IgD-negative memory B cell (primary cell): ENCODE data around the gene PEG3. TPM values are rescaled to one million over a fixed set of nuclear protein-coding genes. Genes with fewer than 3 reads are reported as not detected.
"Not testable (repeated sequence)": the region's sequence is repeated elsewhere in the genome, so short reads cannot be mapped to it uniquely, and the experiment has no call there.

Experiments
- H3K27ac Mint-ChIP-seq, 3 donors: one replicate each; pipeline ENCODE4 v1.8.0; 2020 to 2022; ENCODE audit warnings: mild to moderate bottlenecking in 3 of 3, mixed read lengths in 3 of 3, moderate library complexity in 1 of 3
- H3K27me3 Mint-ChIP-seq: one replicate; pipeline ENCODE4 v1.8.0; 2021; ENCODE audit warnings: mixed read lengths
- H3K36me3 Mint-ChIP-seq: one replicate; pipeline ENCODE4 v1.8.0; 2020; ENCODE audit warnings: mild to moderate bottlenecking, mixed read lengths
- H3K4me1 Mint-ChIP-seq, 3 donors: one replicate each; pipeline ENCODE4 v1.8.0; 2020 to 2022; ENCODE audit warnings: mixed read lengths in 3 of 3, mild to moderate bottlenecking in 1 of 3
- H3K4me3 Mint-ChIP-seq, 4 donors: one replicate each; pipeline ENCODE4 v1.8.0; 2020 to 2022; ENCODE audit warnings: mild to moderate bottlenecking in 4 of 4, mixed read lengths in 4 of 4, moderate library complexity in 3 of 4
- H3K9me3 Mint-ChIP-seq, 3 donors: one replicate each; pipeline ENCODE4 v1.8.0; 2020 to 2021; ENCODE audit warnings: mixed read lengths in 3 of 3, mild to moderate bottlenecking in 1 of 3
- polyA plus RNA-seq: library from polyadenylated mRNA; unstranded; fragments of 300-500 nt; fragmentation: Illumina TruSeq; gene quantifications from one replicate; pipeline ENCODE4 v1.2.3, GENCODE V29; 2021

PEG3 gene
- not detected for polyA plus RNA-seq

DNA sequence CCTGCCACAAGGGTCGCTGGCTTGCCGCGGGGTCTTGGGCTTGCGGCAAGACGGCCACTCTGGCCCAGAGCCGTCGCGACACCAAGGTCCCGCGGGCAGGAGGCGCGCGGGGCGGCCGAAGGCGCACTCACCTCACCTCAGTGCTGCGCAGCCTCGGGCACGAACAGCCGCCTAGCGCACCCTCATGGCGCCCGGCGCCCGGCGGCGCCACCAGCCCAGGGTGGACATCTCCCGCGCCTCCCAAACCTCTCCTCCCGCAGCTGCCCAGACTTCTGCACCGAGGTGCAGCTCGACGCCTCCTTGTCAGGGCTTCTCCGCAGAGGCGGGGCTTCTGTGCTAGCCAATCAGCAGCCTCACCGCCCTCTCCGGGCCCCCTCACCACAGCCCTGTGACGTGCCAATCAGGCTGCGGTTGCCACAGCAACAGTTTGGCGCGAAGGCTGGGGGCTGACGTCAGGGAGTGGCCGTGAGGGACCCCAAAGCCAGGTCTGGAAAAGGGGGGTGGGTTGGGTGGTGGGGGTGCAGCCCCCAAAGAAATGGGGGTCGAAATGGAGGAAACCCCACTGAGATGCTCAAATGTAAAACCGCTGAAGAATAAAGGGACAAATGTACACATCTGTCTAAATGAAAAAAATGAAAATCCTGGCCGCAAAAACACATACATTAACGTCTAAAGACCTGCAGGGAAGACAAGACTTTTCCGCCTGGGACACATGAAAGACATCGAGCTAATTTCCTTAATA lies at the start of gene PEG3, which contains the start of gene ZIM2:
Gene PEG3, minus strand, starts transcription at position 276 of the 742 bp plus-strand sequence. CDS start 16,071 bp downstream, outside the sequence.
Gene ZIM2, minus strand, starts transcription at position 276 of the 742 bp plus-strand sequence. CDS start 16,449 bp downstream, outside the sequence.
- Mint-ChIP-seq H3K4me3 (peak within 1 kb of the TSS in 1 of 4 donors; percentile 70), H3K9me3 (peaks cover 7 to 20% (median 17%) of the 10 kb centered on the region in 3 donors), H3K27ac (peak within 1 kb of the TSS in 2 of 3 donors; percentile 56 to 73), H3K4me1 (no peaks in the 10 kb centered on the region), H3K27me3 (peaks cover 7% of the 10 kb centered on the region), H3K36me3 (no peaks in the 10 kb centered on the region)

DNA sequence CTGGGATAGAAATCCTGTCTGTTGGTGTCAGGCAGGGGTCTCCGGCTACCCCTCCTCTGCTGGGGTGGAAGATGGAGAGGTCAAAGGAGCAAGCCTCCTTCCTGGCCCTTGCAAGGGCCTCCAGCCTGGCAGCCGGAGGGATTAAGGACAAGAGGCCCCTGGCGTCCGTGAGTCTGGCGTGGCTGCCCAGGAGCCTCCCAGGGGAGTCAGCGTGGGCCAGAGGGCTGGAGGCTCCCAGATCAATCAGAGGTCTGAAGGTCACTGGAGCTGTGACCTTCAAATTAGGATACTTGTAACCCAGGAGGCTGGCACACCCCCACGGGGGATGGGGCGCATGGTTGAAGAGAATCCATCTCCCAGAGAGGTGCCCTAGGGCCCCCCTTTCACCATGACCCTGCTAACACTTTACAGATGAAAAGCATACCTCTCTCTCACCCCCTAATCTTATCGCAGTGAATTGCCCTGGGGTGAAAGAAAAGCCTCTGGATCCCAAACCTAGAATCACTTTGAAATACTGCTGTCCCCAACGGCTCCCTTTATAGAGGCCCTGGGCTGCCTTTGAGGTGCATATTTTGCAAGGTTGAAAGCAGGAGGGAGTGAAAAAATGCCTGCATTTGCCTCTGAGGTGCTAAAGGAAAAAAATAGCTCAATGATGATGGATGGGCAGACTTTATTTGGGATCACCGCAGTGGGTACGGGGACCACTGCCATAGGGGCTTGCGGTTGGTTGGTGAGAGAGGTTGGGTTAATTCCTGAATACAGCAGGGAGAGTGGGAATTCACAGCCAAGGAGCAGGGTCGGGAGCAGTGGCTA lies 44.9 kb upstream of the PEG3 start:
- no peaks in the 10 kb centered on the region for H3K4me1 Mint-ChIP-seq
- H3K27ac Mint-ChIP-seq = peak overlapping the region in 1 of 3 donors; percentile 72
- H3K36me3 Mint-ChIP-seq = peaks cover 4% of the 10 kb centered on the region
- peaks cover 1% of the 10 kb centered on the region for H3K27me3 Mint-ChIP-seq
- H3K4me3 Mint-ChIP-seq = no peak overlapping the region
- peaks cover 18 to 42% (median 25%) of the 10 kb centered on the region in 3 donors for H3K9me3 Mint-ChIP-seq

DNA sequence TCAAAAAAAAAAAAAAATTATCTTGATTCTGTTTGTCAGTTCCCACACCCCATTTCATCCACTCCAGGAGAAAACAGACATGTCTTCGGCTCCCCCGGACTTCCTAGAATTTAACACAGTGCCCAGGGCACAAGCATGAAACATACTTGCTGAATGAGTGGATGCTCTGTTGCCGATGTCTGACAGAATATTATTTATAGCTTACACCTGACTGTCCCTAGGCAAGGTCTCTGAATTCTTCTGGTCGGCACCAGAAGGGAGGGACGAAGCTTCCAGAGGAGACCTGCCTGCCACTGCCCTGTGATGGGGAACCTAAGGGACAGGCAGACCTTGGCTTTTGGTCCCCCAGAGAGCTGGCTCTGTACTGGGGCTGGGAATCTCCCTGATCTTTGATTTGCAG lies 43.9 kb upstream of the PEG3 start:
- Mint-ChIP-seq H3K4me1 (no peaks in the 10 kb centered on the region), H3K27me3 (peaks cover 1% of the 10 kb centered on the region), H3K36me3 (peaks cover 4% of the 10 kb centered on the region), H3K9me3 (peaks cover 17 to 39% (median 25%) of the 10 kb centered on the region in 3 donors), H3K4me3 (no peak overlapping the region), H3K27ac (no peak overlapping the region)

DNA sequence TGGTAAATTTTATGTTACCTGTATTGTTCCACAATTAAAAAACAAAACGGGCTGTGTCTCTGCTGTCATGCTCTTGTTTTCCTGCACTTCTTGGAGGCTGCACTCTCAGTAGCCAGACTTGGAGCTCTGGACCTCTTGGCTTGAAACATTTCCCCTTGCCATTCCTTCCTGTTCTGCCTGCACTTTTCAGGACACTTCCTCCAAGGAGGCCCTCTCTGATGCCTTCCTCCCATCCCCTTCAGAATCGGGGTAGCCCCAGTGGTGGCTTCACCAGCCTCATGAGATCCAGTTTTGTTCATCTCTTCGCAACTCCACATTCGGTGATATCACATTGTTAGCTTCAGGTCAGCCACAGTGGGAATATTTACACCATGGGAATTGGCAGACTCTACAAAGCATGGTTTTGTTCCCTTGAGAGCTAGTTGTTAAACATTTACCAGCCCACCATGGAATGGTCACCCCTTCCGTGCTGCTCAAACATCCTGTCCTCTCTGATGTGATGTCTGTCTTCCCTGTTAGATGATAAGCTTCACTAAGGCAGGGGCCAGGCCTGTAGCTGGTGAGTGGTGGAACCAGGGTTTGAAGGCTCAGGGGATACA lies 40.2 kb upstream of the PEG3 start:
- Mint-ChIP-seq H3K27ac (peak overlapping the region in 1 of 3 donors; percentile 86), H3K36me3 (peaks cover 1% of the 10 kb centered on the region), H3K4me1 (no peaks in the 10 kb centered on the region), H3K27me3 (no peaks in the 10 kb centered on the region), H3K9me3 (peaks cover 6 to 22% (median 8%) of the 10 kb centered on the region in 3 donors), H3K4me3 (no peak overlapping the region)

DNA sequence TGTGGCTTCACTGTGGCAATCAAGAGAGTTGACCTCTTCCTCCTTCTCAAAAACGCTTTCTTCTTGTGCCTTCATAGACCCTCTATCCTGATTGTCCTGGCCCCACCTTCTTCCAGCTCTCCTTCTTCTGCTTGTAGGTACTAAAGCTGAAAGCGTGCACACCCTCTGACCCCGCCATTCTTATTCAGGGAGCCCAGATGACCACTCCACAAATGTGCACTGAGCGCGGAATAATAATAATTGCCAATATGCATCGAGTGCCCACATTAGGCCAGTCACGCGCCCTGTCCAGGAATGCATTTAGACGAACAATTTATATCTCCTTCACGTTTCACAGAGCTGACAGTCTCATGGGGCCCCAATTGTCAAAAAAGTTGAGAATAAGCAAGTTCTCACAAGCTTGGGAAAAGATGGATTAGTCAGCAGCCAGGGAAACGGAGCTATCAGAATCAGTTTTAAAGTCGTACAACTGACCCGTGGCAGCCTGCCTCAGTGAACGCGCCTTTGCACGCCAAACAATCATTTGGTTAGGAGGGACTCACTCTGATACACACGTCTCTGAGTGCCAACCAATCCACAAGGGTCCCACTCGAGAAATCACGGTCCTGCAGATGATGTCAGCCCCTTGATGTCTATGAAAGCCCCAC lies 36.7 kb upstream of the PEG3 start:
- H3K27ac Mint-ChIP-seq = no peak overlapping the region
- no peak overlapping the region for H3K4me3 Mint-ChIP-seq

DNA sequence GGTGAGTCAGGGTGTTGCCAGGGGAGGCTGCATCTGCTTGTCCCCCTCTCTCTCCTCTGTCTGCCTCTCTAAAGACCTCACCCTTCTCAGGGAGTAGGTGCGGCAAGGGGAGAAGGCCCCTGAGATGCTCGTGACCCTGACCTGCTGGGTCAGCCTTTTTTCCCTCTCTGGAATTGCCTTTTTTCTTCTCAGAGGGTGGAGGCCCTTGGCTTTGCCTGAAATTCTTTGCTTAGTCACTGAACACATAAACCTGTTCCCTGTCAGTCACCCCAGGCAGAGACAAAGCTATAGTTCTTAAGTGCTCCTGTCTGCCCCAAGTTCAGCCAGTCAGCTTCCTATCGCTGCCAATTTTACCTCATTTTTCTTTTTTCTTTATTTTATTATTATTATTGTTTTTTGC lies 35.2 kb upstream of the PEG3 start:
- H3K36me3 Mint-ChIP-seq = peaks cover 3% of the 10 kb centered on the region
- no peak overlapping the region for H3K27ac Mint-ChIP-seq
- H3K27me3 Mint-ChIP-seq = no peaks in the 10 kb centered on the region
- H3K4me3 Mint-ChIP-seq = no peak overlapping the region
- H3K4me1 Mint-ChIP-seq = no peaks in the 10 kb centered on the region
- H3K9me3 Mint-ChIP-seq = peaks cover 17 to 32% (median 18%) of the 10 kb centered on the region in 3 donors

More for the DNA sequence above, 36.7 kb upstream of the PEG3 start:
- Mint-ChIP-seq H3K9me3 (peaks cover 14 to 25% (median 16%) of the 10 kb centered on the region in 3 donors), H3K27me3 (no peaks in the 10 kb centered on the region), H3K4me1 (no peaks in the 10 kb centered on the region), H3K36me3 (peaks cover 3% of the 10 kb centered on the region)

DNA sequence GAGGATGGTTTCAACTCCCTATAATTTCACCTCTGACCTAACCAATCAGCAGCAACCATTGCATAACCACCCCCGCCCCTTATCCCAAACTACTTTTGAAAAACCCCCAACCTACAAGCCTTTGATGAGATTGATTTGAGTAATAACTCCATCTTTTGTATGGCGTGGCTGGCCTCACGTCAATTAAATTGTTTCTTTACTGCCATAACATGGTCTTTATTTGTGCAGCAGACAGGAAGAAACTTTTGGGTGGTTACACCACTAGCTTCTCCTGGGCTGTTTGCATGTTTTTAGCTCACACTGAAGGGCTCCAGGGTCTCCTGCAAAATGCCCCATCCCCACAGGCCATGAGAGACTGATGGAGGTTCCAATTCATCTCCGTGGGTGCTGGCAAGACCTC lies 34.0 kb upstream of the PEG3 start:
- Mint-ChIP-seq H3K4me3 (no peak overlapping the region), H3K4me1 (no peaks in the 10 kb centered on the region), H3K27ac (no peak overlapping the region)

DNA sequence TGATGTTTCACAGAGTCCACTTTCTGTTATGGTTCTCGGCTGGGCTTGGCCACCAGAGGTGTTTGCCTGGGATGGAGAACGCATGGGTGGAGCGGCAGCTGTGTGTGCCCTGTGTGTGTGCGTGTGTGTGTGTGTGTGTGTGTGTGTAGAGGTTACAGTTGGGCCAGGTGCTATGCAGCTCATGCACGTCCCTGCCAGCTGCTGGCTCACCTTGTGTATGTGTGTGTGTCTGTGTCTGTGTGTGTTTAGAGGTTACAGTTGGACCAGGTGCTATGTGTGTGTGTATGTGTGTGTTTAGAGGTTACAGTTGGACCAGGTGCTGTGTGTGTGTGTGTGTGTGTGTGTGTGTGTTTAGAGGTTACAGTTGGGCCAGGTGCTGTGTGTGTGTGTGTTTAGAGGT lies 33.0 kb upstream of the PEG3 start:
- no peaks in the 10 kb centered on the region for H3K4me1 Mint-ChIP-seq
- H3K9me3 Mint-ChIP-seq = peaks cover 20 to 38% (median 20%) of the 10 kb centered on the region in 3 donors
- H3K4me3 Mint-ChIP-seq = no peak overlapping the region
- H3K27ac Mint-ChIP-seq = no peak overlapping the region
- no peaks in the 10 kb centered on the region for H3K27me3 Mint-ChIP-seq
- H3K36me3 Mint-ChIP-seq = peaks cover 3% of the 10 kb centered on the region

More for the DNA sequence above, 34.0 kb upstream of the PEG3 start:
- no peaks in the 10 kb centered on the region for H3K27me3 Mint-ChIP-seq
- peaks cover 20 to 38% (median 20%) of the 10 kb centered on the region in 3 donors for H3K9me3 Mint-ChIP-seq
- H3K36me3 Mint-ChIP-seq = peaks cover 3% of the 10 kb centered on the region

DNA sequence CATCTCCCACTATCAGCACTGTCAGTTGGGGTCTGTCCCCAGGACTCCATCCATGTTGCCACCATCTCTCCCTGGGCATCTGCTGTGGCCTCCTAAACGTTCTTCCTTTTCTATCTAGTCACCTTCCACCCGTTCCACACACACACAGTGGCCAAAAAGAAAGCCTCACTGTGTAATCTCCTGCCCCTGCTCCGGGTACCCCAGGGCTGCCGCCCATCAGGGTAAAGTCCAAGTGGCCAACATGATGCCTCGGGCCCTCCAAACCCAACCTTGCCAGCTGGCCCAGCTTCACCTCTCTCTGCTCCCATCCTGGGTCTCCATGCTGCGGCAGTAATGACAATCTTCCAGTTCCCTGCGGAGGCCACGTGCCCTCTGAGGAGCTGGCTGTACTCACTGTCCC lies 29.4 kb upstream of the PEG3 start:
- peaks cover 3% of the 10 kb centered on the region for H3K36me3 Mint-ChIP-seq
- H3K9me3 Mint-ChIP-seq = peaks cover 13 to 41% (median 19%) of the 10 kb centered on the region in 3 donors
- no peaks in the 10 kb centered on the region for H3K4me1 Mint-ChIP-seq
- H3K4me3 Mint-ChIP-seq = no peak overlapping the region
- no peaks in the 10 kb centered on the region for H3K27me3 Mint-ChIP-seq
- H3K27ac Mint-ChIP-seq = no peak overlapping the region

DNA sequence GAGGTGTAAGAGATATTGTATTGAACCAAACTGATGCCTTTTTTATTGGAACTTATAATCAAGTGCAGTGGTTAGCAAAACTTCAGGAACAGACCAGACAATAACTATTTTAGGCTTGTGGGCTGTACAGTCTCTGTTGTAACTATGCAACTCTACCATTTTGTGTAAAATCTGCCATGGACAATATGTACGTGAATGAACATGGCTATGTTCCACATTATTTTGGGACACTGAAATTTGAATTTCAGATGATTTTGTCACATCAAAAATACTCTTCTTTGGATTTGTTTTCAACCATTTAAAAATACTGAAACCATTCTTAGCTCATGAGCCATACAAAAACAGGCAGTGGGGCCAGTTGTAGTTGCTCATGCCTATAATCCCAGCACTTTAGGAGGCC lies 27.9 kb upstream of the PEG3 start:
- Mint-ChIP-seq H3K27me3 (no peaks in the 10 kb centered on the region), H3K36me3 (peaks cover 3% of the 10 kb centered on the region), H3K27ac (no peak overlapping the region), H3K4me3 (no peak overlapping the region), H3K9me3 (peaks cover 19 to 36% (median 19%) of the 10 kb centered on the region in 3 donors), H3K4me1 (no peaks in the 10 kb centered on the region)

DNA sequence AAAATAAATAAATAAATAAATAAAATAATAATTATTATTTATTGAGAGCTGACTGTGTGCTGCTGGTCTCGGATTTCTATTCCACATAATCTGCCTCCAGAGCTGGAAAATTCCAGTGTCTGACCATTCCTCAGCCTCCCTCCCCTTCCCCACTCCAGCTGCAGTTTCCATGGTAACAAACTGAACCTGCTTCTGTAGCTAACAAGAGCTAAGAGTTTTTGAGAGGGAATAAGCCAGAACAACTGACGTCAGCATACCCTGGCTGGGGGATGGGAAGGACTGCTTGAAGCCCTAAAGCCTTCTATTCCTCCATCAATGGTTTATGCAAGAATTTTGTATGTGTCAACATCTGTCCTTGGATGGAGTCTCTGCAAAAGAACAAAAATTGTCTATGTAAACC lies 26.0 kb upstream of the PEG3 start:
- Mint-ChIP-seq H3K9me3 (peaks cover 14 to 39% (median 14%) of the 10 kb centered on the region in 3 donors), H3K36me3 (no peaks in the 10 kb centered on the region), H3K4me1 (no peaks in the 10 kb centered on the region), H3K27me3 (no peaks in the 10 kb centered on the region), H3K4me3 (no peak overlapping the region), H3K27ac (no peak overlapping the region)

DNA sequence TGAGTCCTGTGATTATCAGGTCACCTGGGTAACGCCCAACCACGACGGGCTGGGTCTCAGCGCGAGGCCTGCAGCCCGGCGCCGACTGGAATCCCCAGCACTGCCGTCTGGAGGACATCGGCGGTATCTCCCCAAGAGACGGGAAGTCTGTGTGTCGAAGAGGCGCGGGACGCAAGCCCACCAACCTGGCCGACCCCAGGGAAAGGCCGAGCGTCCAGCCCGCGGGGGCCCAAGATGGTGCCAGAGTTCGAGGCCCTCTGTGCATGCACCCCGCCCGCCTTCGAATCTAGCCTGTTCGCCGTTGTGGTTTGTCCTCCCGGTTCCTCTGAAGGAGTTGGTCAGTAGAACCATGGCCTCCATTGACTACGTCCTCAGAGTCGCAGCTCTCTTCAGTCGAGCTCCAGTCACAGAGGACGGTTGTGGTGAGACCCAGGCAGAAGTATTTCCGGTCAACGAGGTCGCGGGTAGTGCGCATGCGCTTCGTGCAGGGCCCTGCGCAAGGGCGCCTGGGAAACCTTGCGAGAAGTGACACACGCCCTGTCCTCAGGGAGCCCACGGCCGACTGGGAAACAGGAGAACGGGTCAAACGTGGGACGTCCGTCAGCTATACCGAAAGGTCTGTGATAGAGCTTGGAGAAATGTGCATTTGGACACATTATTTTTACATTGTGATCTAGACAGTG lies 24.1 kb upstream of the PEG3 start:
- Mint-ChIP-seq H3K36me3 (no peaks in the 10 kb centered on the region), H3K27me3 (no peaks in the 10 kb centered on the region), H3K4me3 (no peak overlapping the region), H3K27ac (no peak overlapping the region), H3K4me1 (no peaks in the 10 kb centered on the region), H3K9me3 (peaks cover 7 to 30% (median 13%) of the 10 kb centered on the region in 3 donors)

DNA sequence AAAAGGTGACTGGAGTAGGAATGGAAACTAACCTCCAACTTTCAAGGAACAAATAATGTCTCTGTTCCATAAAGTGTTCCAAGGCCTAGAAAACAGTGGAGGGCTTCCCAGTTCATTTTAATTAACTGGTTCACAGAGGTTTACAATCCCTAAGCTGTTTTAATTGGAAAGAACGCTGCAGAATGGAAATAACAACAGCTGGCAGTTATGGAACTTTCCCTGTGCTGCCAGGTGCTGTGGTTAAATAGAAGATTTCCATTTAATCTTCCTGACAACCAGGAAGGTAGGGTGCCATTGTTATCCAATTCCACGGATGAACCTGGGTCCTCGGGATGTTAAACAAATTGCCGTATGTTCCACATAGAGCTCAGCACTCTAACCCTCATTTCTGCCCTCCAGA lies 22.2 kb upstream of the PEG3 start:
- Mint-ChIP-seq H3K36me3 (no peaks in the 10 kb centered on the region), H3K4me1 (no peaks in the 10 kb centered on the region), H3K27ac (no peak overlapping the region), H3K4me3 (no peak overlapping the region), H3K27me3 (no peaks in the 10 kb centered on the region), H3K9me3 (peaks cover 3 to 28% (median 17%) of the 10 kb centered on the region in 3 donors)

DNA sequence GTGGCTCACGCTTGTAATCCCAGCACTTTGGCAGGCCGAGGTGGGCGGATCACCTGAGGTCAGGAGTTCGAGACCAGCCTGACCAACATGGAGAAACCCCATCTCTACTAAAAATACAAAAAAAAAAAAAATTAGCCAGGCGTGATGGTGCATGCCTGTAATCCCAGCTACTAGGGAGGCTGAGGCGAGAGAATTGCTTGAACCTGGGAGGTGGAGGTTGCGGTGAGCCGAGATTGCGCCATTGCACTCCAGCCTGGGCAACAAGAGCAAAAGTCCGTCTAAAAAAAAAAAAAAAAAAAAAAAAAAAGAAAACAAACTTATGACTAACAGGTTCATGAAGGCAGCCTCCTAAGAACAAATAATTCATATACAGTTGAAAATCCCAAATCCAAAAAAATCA lies 19.9 kb upstream of the PEG3 start:
- not testable (repeated sequence) for H3K4me1 Mint-ChIP-seq, H3K4me3 Mint-ChIP-seq, H3K27me3 Mint-ChIP-seq, H3K36me3 Mint-ChIP-seq, H3K27ac Mint-ChIP-seq
- H3K9me3 Mint-ChIP-seq = peaks cover 6 to 22% (median 21%) of the 10 kb centered on the region in 3 donors
